MG63 (cell line): ENCODE data around the gene MAD1L1. TPM values are rescaled to one million over a fixed set of nuclear protein-coding genes. Genes with fewer than 3 reads are reported as not detected.

Experiments used
- DNase-seq: peaks from one replicate; pipeline ENCODE4 v3.0.0-alpha.2; 2020
- H3K27me3 ChIP-seq: fragments of 250-450 bp; sonication (Bioruptor Pico); 2 replicates; pipeline ENCODE4 v1.5.1; 2020; ENCODE audit warnings: mild to moderate bottlenecking, moderate library complexity
- H3K36me3 ChIP-seq: fragments of 250-450 bp; sonication (Bioruptor Pico); 2 replicates; pipeline ENCODE4 v1.5.1; 2020; ENCODE audit warnings: mild to moderate bottlenecking, moderate library complexity
- H3K4me3 ChIP-seq: fragments of 250-450 bp; sonication (Bioruptor Pico); 2 replicates; pipeline ENCODE4 v1.5.1; 2020; ENCODE audit warnings: mild to moderate bottlenecking, moderate library complexity
- H3K9me3 ChIP-seq: fragments of 250-450 bp; sonication (Bioruptor Pico); 2 replicates; pipeline ENCODE4 v1.5.1; 2020; ENCODE audit warnings: mild to moderate bottlenecking, moderate library complexity
- total RNA-seq: library from RNA; depleted of rRNA; stranded (reverse); fragments of >200 nt; shearing (Covaris generic); gene quantifications from 2 replicates; pipeline ENCODE4 v1.2.3, GENCODE V29; 2014; ENCODE audit warnings: low replicate concordance

MAD1L1 gene
- total RNA-seq, 1 experiment from 2014 or later, result 65.1 TPM

- Histone ChIP-seq H3K36me3 (peaks cover 4% of the 10 kb centered on the region), H3K9me3 (no peaks in the 10 kb centered on the region), H3K4me3 (no peak overlapping the region), H3K27me3 (no peaks in the 10 kb centered on the region)
- no peak for DNase-seq
These were observed 82.9 kb downstream of the MAD1L1 start for GRCh38 chr7:2149672-2150444.

GRCh38 chr7:2148814-2149213, 83.9 kb downstream of the MAD1L1 start:
- H3K4me3 ChIP-seq, result no peak overlapping the region
- DNase-seq, result no peak
- H3K27me3 ChIP-seq, result no peaks in the 10 kb centered on the region

GRCh38 chr7:2148189-2148588, 84.6 kb downstream of the MAD1L1 start:
- no peak overlapping the region for H3K4me3 ChIP-seq
- DNase-seq, result no peak
- H3K27me3 ChIP-seq, result no peaks in the 10 kb centered on the region
- no peaks in the 10 kb centered on the region for H3K9me3 ChIP-seq
- H3K36me3 ChIP-seq, result peaks cover 2% of the 10 kb centered on the region; the same call in 1 of the 2 replicates

More at GRCh38 chr7:2148814-2149213, 83.9 kb downstream of the MAD1L1 start:
- Histone ChIP-seq H3K9me3 (no peaks in the 10 kb centered on the region), H3K36me3 (peaks cover 4% of the 10 kb centered on the region)

- Histone ChIP-seq H3K36me3 (peaks cover 2% of the 10 kb centered on the region; the same call in 1 of the 2 replicates), H3K4me3 (no peak overlapping the region), H3K27me3 (no peaks in the 10 kb centered on the region), H3K9me3 (no peaks in the 10 kb centered on the region)
- DNase-seq, result no peak
These were observed 85.9 kb downstream of the MAD1L1 start for GRCh38 chr7:2146676-2147472.

GRCh38 chr7:2145835-2146580, 86.7 kb downstream of the MAD1L1 start:
- Histone ChIP-seq H3K9me3 (no peaks in the 10 kb centered on the region), H3K36me3 (peaks cover 2% of the 10 kb centered on the region; the same call in 1 of the 2 replicates), H3K27me3 (no peaks in the 10 kb centered on the region), H3K4me3 (no peak overlapping the region)
- no peak for DNase-seq

- DNase-seq, result no peak
These were observed 87.8 kb downstream of the MAD1L1 start for GRCh38 chr7:2144926-2145325.

GRCh38 chr7:2143981-2144595, 88.7 kb downstream of the MAD1L1 start:
- Histone ChIP-seq H3K4me3 (no peak overlapping the region), H3K27me3 (no peaks in the 10 kb centered on the region), H3K36me3 (peaks cover 2% of the 10 kb centered on the region; the same call in 1 of the 2 replicates), H3K9me3 (no peaks in the 10 kb centered on the region)
- no peak for DNase-seq

More at GRCh38 chr7:2144926-2145325, 87.8 kb downstream of the MAD1L1 start:
- H3K4me3 ChIP-seq, result no peak overlapping the region
- no peaks in the 10 kb centered on the region for H3K27me3 ChIP-seq
- H3K36me3 ChIP-seq, result peaks cover 2% of the 10 kb centered on the region; the same call in 1 of the 2 replicates
- no peaks in the 10 kb centered on the region for H3K9me3 ChIP-seq

- Histone ChIP-seq H3K9me3 (no peaks in the 10 kb centered on the region), H3K27me3 (no peaks in the 10 kb centered on the region), H3K4me3 (no peak overlapping the region), H3K36me3 (peaks cover 2% of the 10 kb centered on the region; the same call in 1 of the 2 replicates)
- no peak for DNase-seq
These were observed 89.3 kb downstream of the MAD1L1 start for GRCh38 chr7:2143450-2143849.

GRCh38 chr7:2142386-2142785, 90.4 kb downstream of the MAD1L1 start:
- Histone ChIP-seq H3K36me3 (0 out of 2 replicates have a peak, but pooled peaks cover 2% of the 10 kb centered on the region), H3K9me3 (no peaks in the 10 kb centered on the region), H3K27me3 (no peaks in the 10 kb centered on the region), H3K4me3 (no peak overlapping the region)
- DNase-seq, result no peak

GRCh38 chr7:2141651-2142050, 91.1 kb downstream of the MAD1L1 start:
- Histone ChIP-seq H3K27me3 (no peaks in the 10 kb centered on the region), H3K9me3 (no peaks in the 10 kb centered on the region), H3K4me3 (no peak overlapping the region), H3K36me3 (0 out of 2 replicates have a peak, but pooled peaks cover 2% of the 10 kb centered on the region)
- DNase-seq, result no peak

- H3K9me3 ChIP-seq, result no peaks in the 10 kb centered on the region
- 0 out of 2 replicates have a peak, but pooled peaks cover 2% of the 10 kb centered on the region for H3K36me3 ChIP-seq
- H3K4me3 ChIP-seq, result no peak overlapping the region
- no peak for DNase-seq
- no peaks in the 10 kb centered on the region for H3K27me3 ChIP-seq
These were observed 91.7 kb downstream of the MAD1L1 start for GRCh38 chr7:2141021-2141410.

- no peaks in the 10 kb centered on the region for H3K9me3 ChIP-seq
- no peaks in the 10 kb centered on the region for H3K27me3 ChIP-seq
- 0 out of 2 replicates have a peak, but pooled peaks cover 2% of the 10 kb centered on the region for H3K36me3 ChIP-seq
- no peak overlapping the region for H3K4me3 ChIP-seq
- no peak for DNase-seq
These were observed 92.3 kb downstream of the MAD1L1 start for GRCh38 chr7:2140216-2141020.

- no peak overlapping the region for H3K4me3 ChIP-seq
- H3K9me3 ChIP-seq, result no peaks in the 10 kb centered on the region
- no peak for DNase-seq
- H3K36me3 ChIP-seq, result 0 out of 2 replicates have a peak, but pooled peaks cover 2% of the 10 kb centered on the region
- H3K27me3 ChIP-seq, result no peaks in the 10 kb centered on the region
These were observed 93.6 kb downstream of the MAD1L1 start for GRCh38 chr7:2139004-2139699.

GRCh38 chr7:2138146-2138765, 94.5 kb downstream of the MAD1L1 start:
- Histone ChIP-seq H3K4me3 (no peak overlapping the region), H3K27me3 (no peaks in the 10 kb centered on the region), H3K36me3 (0 out of 2 replicates have a peak, but pooled peaks cover under 1% of the 10 kb centered on the region), H3K9me3 (no peaks in the 10 kb centered on the region)
- no peak for DNase-seq

- no peak for DNase-seq
- Histone ChIP-seq H3K36me3 (no peaks in the 10 kb centered on the region), H3K27me3 (no peaks in the 10 kb centered on the region), H3K4me3 (no peak overlapping the region), H3K9me3 (no peaks in the 10 kb centered on the region)
These were observed 98.0 kb downstream of the MAD1L1 start for GRCh38 chr7:2134740-2135139.
